WTC11 (cell line): Measurements from ENCODE around the gene IL2RA. TPM values are rescaled to one million over a fixed set of nuclear protein-coding genes. Genes with fewer than 3 reads are reported as not detected.

Experiments
- ATAC-seq: fragments of 200-7000 bp; cut with Tn5 transposase; 2 replicates; pipeline ENCODE4 v1.10.0; 2021; ENCODE audit warnings: mild to moderate bottlenecking, moderate library complexity
- CTCF ChIA-PET: fragments of 300-600 bp; sonication (Branson Sonifier 250); formaldehyde crosslinking; loops from one replicate; lab custom pipeline; 2021; ENCODE audit warnings: antibody characterized with exemption; lab: Charles Lee
- POLR2A ChIA-PET: fragments of 350-600 bp; sonication (Branson Sonifier 250); formaldehyde crosslinking; loops from one replicate; lab custom pipeline; 2021; ENCODE audit warnings: antibody characterized with exemption; lab: Charles Lee
- DNase-seq: peaks from one replicate; pipeline ENCODE4 v3.0.0; 2021; ENCODE audit warnings: low spot score
- H3K27ac Mint-ChIP-seq: 2 replicates; pipeline ENCODE4 v1.8.0; 2021; ENCODE audit warnings: mixed read lengths
- H3K27me3 Mint-ChIP-seq: 2 replicates; pipeline ENCODE4 v1.8.0; 2021; ENCODE audit warnings: low read depth, mild to moderate bottlenecking, moderate library complexity, mixed read lengths
- H3K36me3 Mint-ChIP-seq: 2 replicates; pipeline ENCODE4 v1.8.0; 2021; ENCODE audit warnings: mixed read lengths
- H3K4me1 Mint-ChIP-seq: 2 replicates; pipeline ENCODE4 v1.8.0; 2022; ENCODE audit warnings: mixed read lengths
- H3K4me3 Mint-ChIP-seq: 2 replicates; pipeline ENCODE4 v1.8.0; 2021; ENCODE audit warnings: mild to moderate bottlenecking, moderate library complexity, mixed read lengths
- H3K9me3 Mint-ChIP-seq: 2 replicates; pipeline ENCODE4 v1.8.0; 2021; ENCODE audit warnings: mixed read lengths
- CBFB ChIP-seq: sonication (generic); formaldehyde crosslinking; IDR thresholded peaks from 2 replicates; pipeline ENCODE4 v1.8.1; 2022; ENCODE audit warnings: mild to moderate bottlenecking, low read depth, missing genetic modification reagents
- CREM ChIP-seq: sonication (generic); formaldehyde crosslinking; IDR thresholded peaks from 2 replicates; pipeline ENCODE4 v1.8.1; 2022; ENCODE audit warnings: mild to moderate bottlenecking, missing genetic modification reagents, moderate library complexity
- EMX1 ChIP-seq: fragments of 250-450 bp; sonication (Bioruptor Pico); IDR thresholded peaks from 2 replicates; pipeline ENCODE4 v1.8.0; 2021; ENCODE audit warnings: mild to moderate bottlenecking
- ESRRA ChIP-seq: sonication (generic); formaldehyde crosslinking; IDR thresholded peaks from 2 replicates; pipeline ENCODE4 v1.8.1; 2022; ENCODE audit warnings: mild to moderate bottlenecking, missing genetic modification reagents, borderline replicate concordance
- FOXJ3 ChIP-seq: sonication (generic); formaldehyde crosslinking; IDR thresholded peaks from 2 replicates; pipeline ENCODE4 v1.9.0; 2021; ENCODE audit warnings: missing genetic modification reagents, mild to moderate bottlenecking, borderline replicate concordance
- FOXP1 ChIP-seq: sonication (generic); formaldehyde crosslinking; IDR thresholded peaks from 2 replicates; pipeline ENCODE4 v1.8.0; 2022; ENCODE audit warnings: missing genetic modification reagents, mild to moderate bottlenecking, moderate library complexity, borderline replicate concordance
- JAZF1 ChIP-seq: fragments of 250-450 bp; sonication (Bioruptor Pico); IDR thresholded peaks from 2 replicates; pipeline ENCODE4 v1.9.0; 2021; ENCODE audit warnings: moderate library complexity, mild to moderate bottlenecking, inconsistent platforms
- JUN ChIP-seq: sonication (generic); formaldehyde crosslinking; IDR thresholded peaks from 2 replicates; pipeline ENCODE4 v1.8.0; 2023; ENCODE audit warnings: mild to moderate bottlenecking, missing genetic modification reagents
- MXD4 ChIP-seq: fragments of 250-450 bp; sonication (Bioruptor Pico); IDR thresholded peaks from 2 replicates; pipeline ENCODE4 v1.8.0; 2021; ENCODE audit warnings: mild to moderate bottlenecking, moderate library complexity, borderline replicate concordance
- NR3C1 ChIP-seq: sonication (generic); formaldehyde crosslinking; conservative IDR thresholded peaks from 2 replicates; pipeline ENCODE4 v1.8.1; 2023; ENCODE audit warnings: low read depth, mild to moderate bottlenecking, missing genetic modification reagents
- STAT6 ChIP-seq: sonication (generic); formaldehyde crosslinking; conservative IDR thresholded peaks from 2 replicates; pipeline ENCODE4 v1.8.1; 2023; ENCODE audit warnings: mild to moderate bottlenecking, low read depth, missing genetic modification reagents, moderate library complexity
- ZNF138 ChIP-seq: sonication (generic); formaldehyde crosslinking; conservative IDR thresholded peaks from 2 replicates; pipeline ENCODE4 v1.8.1; 2022; ENCODE audit warnings: mild to moderate bottlenecking, moderate library complexity, missing genetic modification reagents
- ZNF219 ChIP-seq: sonication (generic); formaldehyde crosslinking; IDR thresholded peaks from 2 replicates; pipeline ENCODE4 v1.8.0; 2023; ENCODE audit warnings: missing genetic modification reagents, mild to moderate bottlenecking, borderline replicate concordance
- ZNF232 ChIP-seq: sonication (generic); formaldehyde crosslinking; IDR thresholded peaks from 2 replicates; pipeline ENCODE4 v1.8.0; 2022; ENCODE audit warnings: mild to moderate bottlenecking, missing genetic modification reagents
- ZNF281 ChIP-seq: sonication (generic); formaldehyde crosslinking; IDR thresholded peaks from 2 replicates; pipeline ENCODE4 v1.8.0; 2023; ENCODE audit warnings: mild to moderate bottlenecking, missing genetic modification reagents
- ZNF416 ChIP-seq: fragments of 250-450 bp; sonication (Bioruptor Pico); IDR thresholded peaks from 2 replicates; pipeline ENCODE4 v1.9.0; 2021; ENCODE audit warnings: mild to moderate bottlenecking, inconsistent platforms
- ZSCAN18 ChIP-seq: fragments of 250-450 bp; sonication (Bioruptor Pico); IDR thresholded peaks from 2 replicates; pipeline ENCODE4 v2.1.2; 2022; ENCODE audit warnings: mild to moderate bottlenecking, moderate library complexity
- total RNA-seq: library from RNA; stranded (reverse); gene quantifications from 3 replicates; pipeline ENCODE4 v1.2.3, GENCODE V29; 2021
- TF ChIP-seq, protein P1 (sequence below): sonication (generic); formaldehyde crosslinking; IDR thresholded peaks from 2 replicates; pipeline ENCODE4 v1.8.0; 2022; ENCODE audit warnings: mild to moderate bottlenecking, missing genetic modification reagents
- TF ChIP-seq, protein P2 (sequence below): sonication (generic); formaldehyde crosslinking; IDR thresholded peaks from 2 replicates; pipeline ENCODE4 v1.8.1; 2023; ENCODE audit warnings: mild to moderate bottlenecking, moderate library complexity, missing genetic modification reagents
- TF ChIP-seq, protein P3 (sequence below): sonication (generic); formaldehyde crosslinking; IDR thresholded peaks from 2 replicates; pipeline ENCODE4 v1.8.0; 2022; ENCODE audit warnings: mild to moderate bottlenecking, missing genetic modification reagents

Gene IL2RA
- total RNA-seq, 1 experiment from 2014 or later: 0.31 TPM

- H3K4me3 Mint-ChIP-seq: no peak overlapping the region
- TF ChIP-seq ZNF232 (no peak), JUN (no peak), ZNF416 (CRISPR knock-in tag) (no peak), CREM (CRISPR knock-in tag) (no peak), FOXJ3 (CRISPR knock-in tag) (no peak), ZSCAN18 (no peak), ZNF138 (CRISPR knock-in tag) (no peak)
- TF ChIP-seq, protein P1, sequence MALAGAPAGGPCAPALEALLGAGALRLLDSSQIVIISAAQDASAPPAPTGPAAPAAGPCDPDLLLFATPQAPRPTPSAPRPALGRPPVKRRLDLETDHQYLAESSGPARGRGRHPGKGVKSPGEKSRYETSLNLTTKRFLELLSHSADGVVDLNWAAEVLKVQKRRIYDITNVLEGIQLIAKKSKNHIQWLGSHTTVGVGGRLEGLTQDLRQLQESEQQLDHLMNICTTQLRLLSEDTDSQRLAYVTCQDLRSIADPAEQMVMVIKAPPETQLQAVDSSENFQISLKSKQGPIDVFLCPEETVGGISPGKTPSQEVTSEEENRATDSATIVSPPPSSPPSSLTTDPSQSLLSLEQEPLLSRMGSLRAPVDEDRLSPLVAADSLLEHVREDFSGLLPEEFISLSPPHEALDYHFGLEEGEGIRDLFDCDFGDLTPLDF (CRISPR knock-in tag): no peak
- TF ChIP-seq, protein P2, sequence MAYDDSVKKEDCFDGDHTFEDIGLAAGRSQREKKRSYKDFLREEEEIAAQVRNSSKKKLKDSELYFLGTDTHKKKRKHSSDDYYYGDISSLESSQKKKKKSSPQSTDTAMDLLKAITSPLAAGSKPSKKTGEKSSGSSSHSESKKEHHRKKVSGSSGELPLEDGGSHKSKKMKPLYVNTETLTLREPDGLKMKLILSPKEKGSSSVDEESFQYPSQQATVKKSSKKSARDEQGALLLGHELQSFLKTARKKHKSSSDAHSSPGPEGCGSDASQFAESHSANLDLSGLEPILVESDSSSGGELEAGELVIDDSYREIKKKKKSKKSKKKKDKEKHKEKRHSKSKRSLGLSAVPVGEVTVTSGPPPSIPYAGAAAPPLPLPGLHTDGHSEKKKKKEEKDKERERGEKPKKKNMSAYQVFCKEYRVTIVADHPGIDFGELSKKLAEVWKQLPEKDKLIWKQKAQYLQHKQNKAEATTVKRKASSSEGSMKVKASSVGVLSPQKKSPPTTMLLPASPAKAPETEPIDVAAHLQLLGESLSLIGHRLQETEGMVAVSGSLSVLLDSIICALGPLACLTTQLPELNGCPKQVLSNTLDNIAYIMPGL: no peak
- ChIA-PET CTCF (no interaction called here), POLR2A (no interaction called here)
- H3K27ac Mint-ChIP-seq: no peak overlapping the region
- ATAC-seq (no peak), DNase-seq (no peak)
- no peaks in the 10 kb centered on the region; the same call in 1 of the 2 replicates for H3K27me3 Mint-ChIP-seq
- no peaks in the 10 kb centered on the region for H3K36me3 Mint-ChIP-seq
- H3K4me1 Mint-ChIP-seq: peaks cover 12% of the 10 kb centered on the region
- H3K9me3 Mint-ChIP-seq: no peaks in the 10 kb centered on the region
Observed at GRCh38 chr10:6054884-6055283, 7.3 kb downstream of the IL2RA start.

GRCh38 chr10:6053816-6054631 is 8.1 kb downstream of the IL2RA start:
- H3K36me3 Mint-ChIP-seq: no peaks in the 10 kb centered on the region
- no peaks in the 10 kb centered on the region for H3K9me3 Mint-ChIP-seq
- ATAC-seq (no peak), DNase-seq (no peak)
- H3K4me1 Mint-ChIP-seq: peaks cover 12% of the 10 kb centered on the region
- H3K27me3 Mint-ChIP-seq: no peaks in the 10 kb centered on the region
- H3K4me3 Mint-ChIP-seq: no peak overlapping the region
- POLR2A ChIA-PET: no interaction called here
- CTCF ChIA-PET: no interaction called here
- no peak overlapping the region for H3K27ac Mint-ChIP-seq
- TF ChIP-seq FOXP1 (no peak), ZSCAN18 (no peak), CBFB (no peak), ZNF281 (CRISPR knock-in tag) (no peak), ZNF219 (CRISPR knock-in tag) (no peak), EMX1 (no peak), JAZF1 (CRISPR knock-in tag) (no peak), STAT6 (no peak), ESRRA (no peak), NR3C1 (CRISPR knock-in tag) (no peak), MXD4 (CRISPR knock-in tag) (no peak)
- TF ChIP-seq, protein P3, sequence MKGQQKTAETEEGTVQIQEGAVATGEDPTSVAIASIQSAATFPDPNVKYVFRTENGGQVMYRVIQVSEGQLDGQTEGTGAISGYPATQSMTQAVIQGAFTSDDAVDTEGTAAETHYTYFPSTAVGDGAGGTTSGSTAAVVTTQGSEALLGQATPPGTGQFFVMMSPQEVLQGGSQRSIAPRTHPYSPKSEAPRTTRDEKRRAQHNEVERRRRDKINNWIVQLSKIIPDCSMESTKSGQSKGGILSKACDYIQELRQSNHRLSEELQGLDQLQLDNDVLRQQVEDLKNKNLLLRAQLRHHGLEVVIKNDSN (CRISPR knock-in tag): no peak
